GM12875 (cell line): Measurements from ENCODE around the gene SRGAP2B.
A peak's percentile ranks its signal among the peaks of the same experiment; 100 is the strongest.
"Not testable (repeated sequence)": the region's sequence is repeated elsewhere in the genome, so short reads cannot be mapped to it uniquely, and the experiment has no call there.

ENCODE experiments used
- H3K4me3 ChIP-seq: one replicate; pipeline ENCODE4 v1.5.1; 2011; ENCODE audit warnings: low read depth, low read length, control low read depth

Gene SRGAP2B

DNA sequence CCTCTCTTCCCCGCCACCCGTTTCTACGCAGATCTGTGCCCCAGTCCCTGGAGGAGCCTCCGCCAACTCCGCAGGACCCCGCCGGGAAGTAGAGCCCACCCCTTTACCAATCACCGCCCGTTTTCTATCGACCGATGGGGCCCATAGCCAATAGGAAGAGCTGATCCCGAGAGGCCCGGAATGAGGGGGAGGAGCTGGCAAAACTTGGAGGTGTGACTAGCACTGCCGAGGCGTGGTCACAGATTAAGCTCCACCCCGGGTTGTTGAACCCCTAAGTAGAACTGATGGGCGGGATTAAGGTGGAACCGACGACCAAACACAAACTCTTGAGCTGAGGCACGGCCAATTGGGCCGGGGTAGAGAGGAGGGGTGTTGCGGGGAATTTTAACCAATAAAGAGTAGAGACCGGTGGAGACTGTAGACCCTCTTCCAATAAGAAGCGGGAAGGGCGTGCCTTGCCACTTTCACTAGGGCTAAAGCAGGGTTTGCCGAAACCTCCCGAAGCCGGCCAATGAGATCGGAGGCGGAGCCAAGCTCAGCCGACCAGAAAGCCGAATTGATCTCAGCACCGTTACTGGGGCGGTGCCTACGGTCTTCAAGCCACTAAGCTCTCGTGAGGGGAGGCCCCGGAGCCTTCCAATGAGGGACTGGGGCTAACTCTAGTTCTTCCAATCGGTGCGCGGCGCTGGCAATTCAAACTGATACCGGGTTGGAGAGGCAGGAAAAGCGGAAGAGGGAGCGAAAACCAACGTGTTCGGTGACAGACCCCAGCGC is at the start of gene SRGAP2B, which contains the start of gene FAM72D:
SRGAP2B (minus strand) TSS at position 45 of the 774 bp plus-strand sequence. CDS start 2,427 bp downstream, outside the sequence.
FAM72D (plus strand) TSS at position 691 of the 774 bp plus-strand sequence. CDS start 874 bp downstream, outside the sequence.
- H3K4me3 ChIP-seq, result peak within 1 kb of the TSS; percentile 46

DNA sequence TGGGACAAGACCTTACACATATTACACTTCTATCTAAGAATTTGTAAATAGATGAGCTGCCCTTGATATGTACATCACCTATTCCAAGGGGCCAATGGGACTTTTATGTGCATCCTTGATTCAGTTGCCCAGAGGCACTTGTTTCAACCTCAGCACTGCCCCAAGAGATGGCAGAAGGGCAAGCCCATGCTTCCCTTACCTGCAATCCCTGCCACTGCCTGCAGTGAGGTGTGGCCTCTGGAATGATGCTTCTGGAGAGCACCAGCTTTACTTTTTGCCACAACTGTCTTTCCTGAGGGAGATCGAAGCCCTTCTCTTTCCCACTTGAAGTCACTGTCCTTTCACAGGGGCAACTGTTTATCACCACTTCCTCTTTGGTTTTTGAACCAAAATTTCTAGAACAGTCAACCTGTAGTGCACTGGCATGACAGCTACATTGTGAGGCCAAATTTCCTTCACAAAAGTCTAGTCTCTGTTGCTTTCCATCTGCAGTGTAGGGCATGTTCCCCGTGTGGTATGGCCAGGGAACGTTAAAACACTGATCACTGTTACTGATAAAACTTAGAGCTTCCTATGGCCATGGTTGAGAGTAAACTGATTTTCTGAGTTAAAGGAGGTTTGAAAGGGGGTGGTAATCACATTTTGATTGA is 49.3 kb upstream of the SRGAP2B start:
- H3K4me3 ChIP-seq, result not testable (repeated sequence)

DNA sequence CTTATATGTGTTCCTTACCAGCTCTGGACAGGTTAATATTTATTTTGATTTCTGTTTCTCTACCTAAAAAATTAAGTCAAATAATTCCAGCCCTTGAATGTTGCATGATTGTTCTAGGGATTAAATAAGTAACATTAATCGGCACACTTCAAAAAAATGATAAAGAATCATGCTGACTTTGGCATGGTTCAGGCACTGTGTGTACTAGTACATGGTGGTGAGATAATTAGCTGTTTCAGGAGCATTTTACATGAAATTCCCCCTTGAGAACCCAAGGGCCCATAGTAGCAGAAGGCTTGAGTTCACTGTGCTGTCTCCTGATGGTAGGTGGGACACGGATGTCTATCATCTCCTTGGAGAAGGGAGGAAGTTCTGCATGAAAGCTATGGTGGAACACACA is 45.4 kb upstream of the SRGAP2B start:
- not testable (repeated sequence) for H3K4me3 ChIP-seq

DNA sequence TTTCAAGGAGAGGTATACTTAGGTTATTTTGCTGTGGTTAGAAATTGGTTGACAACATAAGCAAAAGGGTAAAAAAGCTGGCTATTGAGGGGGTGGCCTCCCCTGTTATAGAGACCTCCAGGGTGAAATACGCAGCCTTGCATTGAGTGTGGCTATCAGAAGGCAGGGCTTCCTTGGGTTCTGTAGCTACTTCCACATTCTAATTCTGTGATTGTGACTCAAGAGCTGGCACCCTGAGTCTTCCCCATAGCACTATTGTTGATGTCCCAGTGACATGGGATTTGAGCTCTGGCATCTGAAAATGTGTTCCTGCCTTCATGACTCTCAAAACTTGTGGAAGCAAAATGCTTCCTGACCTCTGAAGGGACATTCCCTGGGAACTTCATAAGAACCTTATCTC is 39.3 kb upstream of the SRGAP2B start:
- H3K4me3 ChIP-seq, result not testable (repeated sequence)

DNA sequence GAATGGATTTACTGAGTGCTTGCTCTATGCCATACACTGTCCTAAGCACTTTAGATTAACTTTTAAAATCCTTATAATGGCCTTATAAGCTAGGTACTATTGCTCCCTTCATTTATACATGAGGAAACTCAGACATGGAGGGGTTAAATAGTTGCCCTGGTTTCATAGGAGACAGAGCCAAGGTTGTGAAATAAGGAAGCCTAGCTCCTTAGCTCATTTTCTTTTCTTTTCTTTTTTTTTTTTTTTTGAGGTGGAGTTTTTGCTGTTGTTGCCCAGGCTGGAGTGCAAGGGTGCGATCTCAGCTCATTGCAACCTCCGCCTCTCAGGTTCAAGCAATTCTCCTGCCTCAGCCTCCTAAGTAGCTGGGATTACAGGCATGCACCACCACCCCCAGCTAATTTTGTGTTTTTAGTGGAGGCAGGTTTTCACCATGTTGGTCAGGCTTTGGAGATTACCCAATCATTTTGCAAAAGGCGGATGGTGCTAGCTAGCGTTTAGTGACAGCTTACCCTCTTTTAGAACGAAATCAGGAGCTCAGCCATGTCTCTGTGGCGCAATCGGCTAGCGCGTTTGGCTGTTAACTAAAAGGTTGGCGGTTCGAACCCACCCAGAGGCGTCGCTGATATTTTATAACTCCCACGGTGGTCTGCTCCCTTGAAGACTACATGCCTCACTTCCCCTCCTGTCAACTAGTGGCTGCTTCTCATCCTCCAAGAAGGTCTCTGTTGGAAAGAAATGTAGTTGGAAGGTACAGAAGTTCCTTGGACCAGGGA is 33.8 kb upstream of the SRGAP2B start:
- not testable (repeated sequence) for H3K4me3 ChIP-seq

DNA sequence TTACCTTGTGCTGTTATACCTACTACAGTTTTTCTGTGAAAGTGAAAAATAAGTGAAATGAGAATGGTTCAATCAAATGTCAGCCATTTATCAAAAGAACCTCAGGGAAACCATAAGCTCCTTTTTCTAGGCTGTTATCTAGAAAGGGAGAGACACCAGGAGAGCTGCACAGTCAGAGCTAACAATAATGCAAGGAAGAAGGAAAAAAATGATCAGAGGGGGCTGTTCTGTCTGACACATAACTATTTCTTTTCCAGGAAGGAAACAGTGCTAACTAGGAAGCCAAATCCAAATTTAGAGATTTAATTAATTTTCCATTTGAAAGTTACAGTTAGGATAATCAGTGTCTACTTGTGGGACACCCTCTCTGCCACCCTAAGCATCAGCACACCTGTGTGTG is 32.0 kb upstream of the SRGAP2B start:
- not testable (repeated sequence) for H3K4me3 ChIP-seq

DNA sequence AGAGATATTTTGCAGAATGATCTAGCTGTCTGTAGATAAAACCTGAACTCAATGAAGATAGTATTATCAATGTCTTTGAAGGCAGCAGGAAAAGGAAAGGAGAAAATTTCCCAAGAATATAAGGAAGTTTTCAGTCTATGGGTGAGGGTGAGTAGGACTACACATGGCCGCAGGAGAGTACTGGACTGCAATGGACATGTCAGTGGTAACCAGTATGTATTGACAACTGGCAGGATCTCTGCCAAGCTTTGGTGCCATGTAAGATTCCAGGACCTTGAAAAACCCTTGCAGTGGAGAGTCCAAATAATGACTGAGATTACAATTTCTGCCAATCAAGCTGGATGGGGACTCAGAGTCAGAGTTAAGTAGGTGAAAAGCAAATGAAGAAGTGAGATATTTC is 30.0 kb upstream of the SRGAP2B start:
- H3K4me3 ChIP-seq, result not testable (repeated sequence)

DNA sequence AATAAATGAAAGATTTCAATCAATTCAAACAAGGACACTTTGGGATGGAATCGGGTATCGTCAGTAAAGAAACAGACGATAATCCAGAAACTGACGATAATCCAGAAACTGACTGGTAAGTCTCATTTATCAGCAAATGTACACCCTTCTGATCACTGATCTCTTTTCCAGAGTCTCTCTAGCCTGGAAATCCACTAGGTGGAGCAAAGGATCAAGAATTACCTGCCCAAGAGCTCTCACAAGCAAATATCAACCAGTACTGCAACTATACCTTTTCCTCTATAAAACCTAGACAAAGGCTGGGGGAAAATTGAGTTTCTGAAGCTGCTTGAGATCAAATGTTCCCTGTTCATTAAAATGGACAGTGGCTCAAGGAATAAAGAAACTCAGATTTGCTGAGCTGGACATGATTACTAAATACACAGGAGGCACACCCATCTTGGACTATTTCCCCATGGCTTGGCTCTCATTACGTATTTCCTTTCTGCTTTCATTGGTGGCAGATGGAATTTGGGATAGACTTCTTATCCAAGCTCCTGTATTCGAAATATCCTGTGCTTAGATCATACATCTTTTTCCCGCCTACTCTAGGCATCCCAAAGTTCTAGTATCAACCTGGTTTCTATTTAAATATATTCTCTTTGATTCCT is 29.0 kb upstream of the SRGAP2B start:
- not testable (repeated sequence) for H3K4me3 ChIP-seq

DNA sequence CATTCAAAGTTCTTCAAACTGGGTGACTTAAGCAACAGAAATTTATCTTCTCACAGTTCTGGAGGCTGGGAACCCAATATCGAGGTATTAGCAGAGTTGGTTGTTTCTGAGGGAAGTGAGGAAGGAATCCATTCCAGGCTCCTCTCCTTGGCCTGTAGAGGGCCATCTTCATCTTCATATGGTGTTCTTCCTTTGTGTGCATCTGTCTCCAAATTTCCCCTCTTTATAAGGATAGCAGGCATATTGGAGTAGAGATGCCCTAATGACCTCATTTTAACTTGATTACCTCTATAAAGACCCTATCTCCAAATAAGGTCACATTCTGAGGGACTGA is 27.9 kb upstream of the SRGAP2B start:
- not testable (repeated sequence) for H3K4me3 ChIP-seq

DNA sequence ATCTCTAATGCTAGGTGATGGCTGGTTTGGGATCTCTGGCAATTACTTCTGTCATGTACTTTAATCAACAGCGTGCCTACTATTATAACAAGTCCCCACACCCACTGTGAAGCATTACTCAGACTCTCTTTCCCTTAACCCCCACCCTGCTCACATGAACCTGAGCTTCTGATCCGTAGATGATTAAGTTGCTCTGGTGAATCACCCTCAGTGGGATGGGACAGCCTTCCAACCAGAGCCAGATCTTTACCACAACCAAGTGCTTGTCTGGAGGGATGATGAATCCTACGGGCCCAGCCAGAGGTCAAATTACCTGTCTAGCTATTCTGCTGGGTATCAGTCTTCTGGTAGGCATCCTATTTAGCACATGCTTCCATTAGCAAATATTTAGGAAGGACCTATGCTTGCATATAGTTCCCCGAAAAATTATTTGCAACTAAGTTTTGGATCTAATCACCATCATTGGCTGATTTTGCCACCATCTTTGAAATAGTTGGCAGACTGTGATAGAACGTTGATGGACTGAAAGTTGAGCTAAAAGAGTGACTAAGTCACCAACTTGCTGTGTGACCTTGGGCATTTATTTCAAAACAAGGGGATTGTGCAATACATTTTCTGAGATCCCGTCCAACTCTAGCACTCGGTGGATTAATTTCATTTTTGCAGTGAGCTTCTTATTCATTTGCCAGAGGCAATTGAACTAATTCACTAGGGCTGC is 27.4 kb upstream of the SRGAP2B start:
- not testable (repeated sequence) for H3K4me3 ChIP-seq

DNA sequence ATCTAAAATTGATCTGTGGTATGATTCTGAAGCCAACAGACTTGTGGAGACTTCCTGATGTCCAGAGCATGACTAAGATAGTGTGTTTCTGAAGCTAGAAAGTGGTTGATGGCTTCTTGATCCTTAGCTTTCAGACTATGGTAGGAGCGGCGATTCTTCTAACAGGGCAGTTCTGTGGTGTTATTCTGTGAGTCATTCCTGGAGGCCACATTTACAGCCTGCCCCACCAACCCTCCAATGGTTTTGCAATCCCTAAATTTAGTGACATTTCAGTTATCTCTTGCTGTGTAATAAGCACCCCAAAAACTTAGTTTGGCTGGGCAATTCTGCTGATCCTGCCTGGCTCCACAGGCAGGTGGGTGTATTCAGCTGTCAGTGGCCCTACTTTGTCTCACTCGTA is 24.7 kb upstream of the SRGAP2B start:
- H3K4me3 ChIP-seq, result not testable (repeated sequence)

DNA sequence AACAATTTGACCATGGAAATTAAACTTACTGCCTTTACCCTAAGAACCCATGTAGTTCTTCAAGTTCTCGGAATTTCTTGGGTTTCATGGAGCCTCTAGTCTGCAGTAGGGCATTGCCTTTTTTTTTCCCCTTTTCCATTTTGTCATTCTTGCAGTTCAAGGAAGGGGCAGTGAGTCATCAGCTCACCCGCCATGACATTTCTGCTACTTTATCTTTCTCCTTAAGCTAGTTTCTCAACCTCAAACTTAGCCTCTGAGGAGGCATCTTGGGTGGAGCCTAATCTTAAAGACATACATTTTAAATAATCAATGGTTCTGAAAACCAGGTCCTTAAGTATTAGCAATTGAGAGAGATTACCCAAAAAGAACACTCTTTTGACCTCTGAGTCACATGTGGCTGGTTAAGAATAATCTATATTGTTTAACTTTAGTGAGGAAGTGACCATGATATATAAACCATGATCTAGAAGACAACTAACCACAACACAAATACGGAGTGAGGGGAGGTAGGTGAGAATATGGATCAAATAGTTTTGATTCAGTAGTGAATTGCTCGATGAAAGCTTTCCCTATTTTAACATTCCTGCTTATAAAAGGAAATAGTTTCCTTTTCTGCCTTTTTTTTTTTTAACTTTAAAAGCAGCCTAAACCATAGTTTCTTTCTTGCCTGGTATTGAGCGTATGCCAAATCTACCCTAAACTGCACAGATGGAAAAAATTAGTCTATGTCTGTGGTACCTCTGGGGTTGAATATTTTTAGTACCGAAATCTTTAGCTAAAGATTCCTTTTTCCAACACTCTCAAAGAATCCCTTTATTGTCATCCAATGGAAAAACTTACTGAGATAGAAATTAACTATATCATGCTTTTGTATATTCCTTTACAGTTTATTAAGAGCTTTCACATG is 20.7 kb upstream of the SRGAP2B start:
- not testable (repeated sequence) for H3K4me3 ChIP-seq

DNA sequence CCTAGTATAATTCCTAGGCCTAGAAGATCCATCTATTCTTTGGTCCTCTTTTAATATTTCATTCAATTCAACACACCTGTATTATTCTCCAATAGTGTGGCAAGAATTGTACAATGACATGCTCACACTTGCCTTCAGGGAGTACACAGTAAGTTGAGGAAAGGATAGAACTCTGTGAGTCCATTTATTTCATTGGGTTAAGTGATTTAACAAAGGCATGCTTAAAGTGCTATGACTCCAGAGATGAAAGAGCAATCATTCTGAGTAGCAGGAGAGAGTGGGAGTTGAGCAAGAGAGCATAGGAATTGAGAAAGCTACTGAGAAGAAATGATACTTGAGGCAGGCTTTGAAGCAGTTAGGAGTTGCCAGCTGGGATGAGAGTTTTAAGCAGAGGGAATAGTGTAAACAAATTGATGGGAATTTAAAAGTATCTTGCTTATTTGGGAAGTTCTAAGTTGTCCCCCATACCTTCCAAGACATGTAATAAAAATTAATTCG is 19.5 kb upstream of the SRGAP2B start:
- not testable (repeated sequence) for H3K4me3 ChIP-seq

DNA sequence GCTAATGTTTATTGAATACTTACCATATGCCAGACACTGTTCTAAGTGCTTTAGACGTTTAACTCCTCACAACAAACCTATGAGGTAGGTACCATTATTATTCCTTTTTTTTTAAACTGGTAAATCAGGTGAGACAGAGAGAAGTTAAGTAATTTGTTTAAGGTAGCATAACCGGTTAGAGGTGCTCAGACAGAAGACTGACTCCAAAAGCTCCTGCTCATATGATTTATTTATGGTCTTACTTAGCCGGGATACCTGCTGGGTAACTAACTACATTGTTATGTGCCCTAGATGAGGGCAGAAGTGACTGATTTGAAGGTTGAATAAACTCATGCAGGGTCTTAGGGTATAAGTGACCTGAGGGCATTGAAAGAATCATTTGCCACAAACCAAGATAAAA is 17.6 kb upstream of the SRGAP2B start:
- not testable (repeated sequence) for H3K4me3 ChIP-seq

DNA sequence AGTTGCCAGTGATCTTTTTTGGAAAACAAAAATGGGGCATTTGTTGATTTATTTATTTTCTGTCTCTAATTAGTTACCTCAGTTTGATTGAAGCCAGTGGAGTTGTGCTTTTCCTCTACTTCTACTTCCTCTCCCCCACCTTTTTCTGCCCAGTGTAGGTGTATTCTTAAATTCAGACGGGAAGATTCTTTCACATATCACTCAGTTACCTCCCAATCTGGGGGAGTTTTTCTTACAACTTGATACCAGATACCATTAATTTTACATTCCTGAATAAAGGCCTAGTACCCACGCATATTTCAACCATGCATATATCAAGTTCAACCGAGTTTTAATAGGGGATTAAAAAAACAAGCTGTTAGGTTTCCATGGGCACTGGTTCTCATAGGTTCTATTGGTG is 16.5 kb upstream of the SRGAP2B start:
- not testable (repeated sequence) for H3K4me3 ChIP-seq

DNA sequence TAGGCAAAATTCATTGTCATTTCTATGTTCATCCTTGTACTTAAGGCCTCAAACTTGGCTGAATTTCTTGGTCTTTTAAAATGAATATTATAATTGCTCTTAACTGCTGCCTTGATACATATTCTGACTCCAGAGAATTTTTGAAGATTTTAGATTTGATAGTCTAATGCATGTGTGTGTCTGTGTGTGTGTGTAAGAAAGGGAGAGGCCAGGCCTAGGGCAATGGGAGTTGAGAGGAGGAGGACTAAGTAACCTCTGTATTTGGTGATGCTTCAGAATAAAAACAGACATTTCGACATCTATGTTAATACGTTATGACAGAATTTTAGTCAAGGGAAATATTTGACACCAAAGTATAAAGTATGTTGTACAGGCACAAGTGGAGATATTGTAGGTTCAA is 8.2 kb upstream of the SRGAP2B start:
- not testable (repeated sequence) for H3K4me3 ChIP-seq

DNA sequence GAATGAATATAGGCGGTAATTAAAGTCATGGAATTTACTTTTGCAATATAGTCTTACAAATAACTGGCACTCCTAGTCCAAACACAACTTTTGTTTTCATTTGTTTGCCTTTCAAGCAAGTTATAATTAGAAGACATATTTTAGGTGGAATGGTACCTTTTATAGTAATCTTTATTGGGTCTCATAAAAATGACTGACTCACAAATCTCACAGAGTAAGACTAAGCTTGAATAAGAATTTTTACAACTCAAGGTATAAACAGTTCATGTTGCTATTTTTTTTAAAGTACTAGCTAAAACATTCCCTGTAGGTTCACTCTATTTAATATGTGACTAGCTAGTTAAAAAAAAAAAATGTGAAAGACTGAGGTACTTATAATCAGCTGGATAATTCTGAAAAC is 6.6 kb upstream of the SRGAP2B start:
- not testable (repeated sequence) for H3K4me3 ChIP-seq

DNA sequence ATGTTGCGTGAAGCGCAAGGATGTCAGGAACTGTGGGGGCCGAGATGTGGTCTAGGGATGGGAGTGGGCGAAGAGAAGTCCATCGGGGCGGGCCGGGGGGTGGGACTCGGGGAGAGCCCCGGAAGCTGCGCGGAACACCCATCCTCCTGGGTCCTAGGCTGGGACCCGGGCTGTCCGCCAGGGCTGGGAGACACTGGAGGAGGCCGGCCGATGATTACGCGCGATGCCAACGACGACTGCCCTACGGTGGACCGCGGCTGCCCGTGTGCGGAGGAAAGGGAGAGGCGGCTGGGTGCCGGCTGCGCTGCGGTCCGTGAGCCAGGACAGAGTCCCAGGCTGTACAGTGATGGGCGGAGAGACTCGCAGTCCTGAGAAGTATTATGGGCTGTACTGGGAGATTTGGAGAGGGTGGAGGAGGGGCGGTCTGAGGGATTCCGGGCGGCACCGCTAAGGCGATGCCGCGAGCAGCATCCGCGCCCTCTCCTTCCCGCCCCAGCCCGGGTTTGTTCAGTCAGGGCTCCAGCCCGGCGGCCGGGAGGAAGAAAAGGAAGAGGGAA is 395 bp downstream of the SRGAP2B start:
- peak overlapping the region; percentile 46 for H3K4me3 ChIP-seq
